Left hindlimb (tissue), 1 donor: Measurements from ENCODE around the gene ARL15.
A peak's percentile ranks its signal among the peaks of the same experiment; 100 is the strongest.
"Not testable (repeated sequence)": the region's sequence is repeated elsewhere in the genome, so short reads cannot be mapped to it uniquely, and the experiment has no call there.

Experiments used
- DNase-seq: peaks from one replicate; pipeline ENCODE4 v3.0.0-alpha.2; 2018

The ARL15 gene

DNA sequence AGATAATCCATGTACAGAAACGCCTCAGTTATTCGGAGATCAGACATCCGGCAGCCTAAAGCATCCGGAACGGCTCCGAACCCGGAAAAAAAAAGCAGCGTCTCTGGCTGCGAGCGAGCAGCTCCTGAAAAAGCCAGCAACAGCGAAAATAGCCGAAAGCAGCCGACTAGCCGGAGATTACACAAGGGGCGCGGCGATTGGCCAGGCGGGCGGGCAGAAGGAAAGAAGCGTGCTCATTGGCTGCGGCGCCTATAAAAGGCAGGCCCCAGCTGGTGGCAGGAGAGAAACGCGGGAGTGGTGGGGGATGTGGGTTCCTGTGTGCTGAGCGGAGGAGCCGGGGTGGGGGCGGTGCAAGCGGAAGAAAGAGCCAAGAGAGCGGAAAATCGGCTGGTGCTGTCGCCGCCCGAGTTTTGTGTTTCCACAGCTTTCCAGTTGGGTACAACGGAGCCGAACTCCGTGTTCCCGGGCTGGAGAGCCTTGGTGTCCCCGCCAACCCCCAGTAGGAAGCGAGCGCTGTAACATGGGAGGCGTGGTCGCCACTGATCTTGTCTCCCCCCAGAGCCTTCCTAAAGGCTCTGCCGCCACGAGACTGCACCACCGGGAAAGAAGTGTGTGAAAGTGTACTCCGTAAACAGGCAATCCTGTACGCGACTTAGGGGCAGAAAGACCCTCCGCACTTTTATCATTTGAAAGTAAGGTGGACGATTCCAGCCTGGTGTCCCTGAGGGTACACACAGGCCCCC is at the start of gene ARL15:
Gene ARL15, minus strand, starts transcription at position 141 of the 743 bp plus-strand sequence.
- peak; percentile 98 for DNase-seq

DNA sequence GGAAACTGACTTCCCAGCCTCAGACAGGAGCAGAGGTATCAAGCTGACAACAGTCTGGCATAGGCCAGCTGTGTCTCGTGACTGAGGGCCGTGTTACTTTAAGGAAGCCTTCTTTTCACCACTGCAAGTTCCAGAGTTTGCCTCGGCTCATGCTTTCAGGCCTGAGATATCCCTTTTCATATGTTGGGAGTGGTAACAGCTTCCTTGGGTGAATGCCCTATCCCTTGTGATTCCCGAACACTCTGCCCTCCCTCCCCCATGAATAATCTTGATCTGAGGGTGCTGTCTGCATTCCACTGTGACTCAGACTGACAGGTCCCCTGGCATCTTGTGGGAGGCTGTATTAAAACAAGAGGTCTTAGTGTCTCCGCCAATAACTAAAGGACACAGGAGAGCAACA is 49.7 kb upstream of the ARL15 start:
- no peak for DNase-seq

DNA sequence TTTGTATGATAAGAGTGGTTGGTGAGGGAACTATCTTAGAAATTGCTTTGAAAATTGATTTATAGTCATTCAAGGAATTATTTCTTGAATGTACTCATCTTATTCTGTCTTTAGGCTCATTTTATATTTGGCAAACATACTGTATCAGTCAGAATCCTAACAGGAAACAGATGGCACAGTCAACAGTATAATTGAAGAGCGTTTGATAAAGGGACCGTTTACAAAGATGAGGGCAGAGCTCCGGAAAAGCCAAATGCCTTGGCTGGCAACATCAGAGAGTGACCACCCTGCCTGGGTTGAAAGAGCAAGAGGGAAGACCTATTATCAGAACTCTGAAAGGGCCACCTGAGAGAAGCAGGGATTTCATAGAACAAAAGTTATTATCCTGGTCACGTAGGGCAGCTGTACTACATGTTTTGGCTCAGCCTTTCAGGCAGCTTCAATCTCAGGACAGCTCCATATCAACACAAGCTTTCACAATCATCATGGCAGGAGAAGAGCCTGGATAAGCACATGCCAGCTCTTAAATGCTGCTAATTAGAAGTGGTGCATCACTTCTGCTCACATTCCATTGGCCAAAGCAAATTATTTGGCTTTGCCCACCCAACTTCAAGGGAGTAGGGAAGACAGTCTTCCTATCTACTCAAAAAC is 47.2 kb upstream of the ARL15 start:
- DNase-seq = no peak

DNA sequence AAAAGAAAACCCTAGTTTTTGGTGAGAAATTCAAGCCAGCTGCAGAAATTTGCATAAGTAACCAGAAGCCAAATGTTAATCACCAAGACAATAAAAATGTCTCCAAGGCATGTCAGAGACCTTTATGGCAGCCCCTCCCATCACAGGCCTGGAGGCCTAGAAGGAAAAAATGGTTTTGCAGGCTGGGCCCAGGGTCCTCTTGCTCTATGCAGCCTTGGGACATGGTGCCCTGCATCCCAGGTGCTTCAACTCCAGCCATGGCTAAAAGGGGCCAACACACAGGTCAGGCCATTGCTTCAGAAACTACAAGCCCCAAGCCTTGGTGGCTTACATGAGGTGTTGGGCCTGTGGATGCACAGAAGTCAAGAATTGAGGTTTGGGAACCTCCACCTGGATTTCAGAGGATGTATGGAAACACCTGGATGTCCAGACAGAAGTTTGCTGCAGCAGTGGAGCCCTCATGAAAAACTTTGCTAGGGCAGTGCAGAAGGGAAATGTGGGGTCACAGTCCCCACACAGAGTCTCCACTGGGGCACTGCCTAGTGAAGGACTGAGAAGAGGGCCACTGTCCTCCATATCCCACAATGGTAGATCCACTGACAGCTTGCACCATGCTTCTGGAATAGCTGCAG is 43.7 kb upstream of the ARL15 start:
- not testable (repeated sequence) for DNase-seq

DNA sequence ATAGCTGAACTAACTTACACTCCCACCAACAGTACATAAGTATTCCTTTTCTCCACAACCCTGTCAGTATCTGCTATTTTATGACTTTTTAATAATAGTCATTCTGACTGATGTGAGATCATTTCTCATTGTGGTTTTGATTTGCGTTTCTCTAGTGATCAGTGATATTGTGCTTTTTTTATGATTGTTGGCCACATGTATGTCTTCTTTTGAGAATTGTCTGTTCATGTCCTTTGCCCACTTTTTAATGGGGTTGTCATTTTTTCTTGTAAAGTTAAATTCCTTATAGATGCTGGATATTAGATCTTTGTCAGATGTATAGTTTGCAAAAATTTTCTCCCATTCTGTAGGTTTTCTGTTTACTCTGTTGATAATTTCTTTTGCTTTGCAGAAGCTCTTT is 42.2 kb upstream of the ARL15 start:
- DNase-seq = not testable (repeated sequence)

DNA sequence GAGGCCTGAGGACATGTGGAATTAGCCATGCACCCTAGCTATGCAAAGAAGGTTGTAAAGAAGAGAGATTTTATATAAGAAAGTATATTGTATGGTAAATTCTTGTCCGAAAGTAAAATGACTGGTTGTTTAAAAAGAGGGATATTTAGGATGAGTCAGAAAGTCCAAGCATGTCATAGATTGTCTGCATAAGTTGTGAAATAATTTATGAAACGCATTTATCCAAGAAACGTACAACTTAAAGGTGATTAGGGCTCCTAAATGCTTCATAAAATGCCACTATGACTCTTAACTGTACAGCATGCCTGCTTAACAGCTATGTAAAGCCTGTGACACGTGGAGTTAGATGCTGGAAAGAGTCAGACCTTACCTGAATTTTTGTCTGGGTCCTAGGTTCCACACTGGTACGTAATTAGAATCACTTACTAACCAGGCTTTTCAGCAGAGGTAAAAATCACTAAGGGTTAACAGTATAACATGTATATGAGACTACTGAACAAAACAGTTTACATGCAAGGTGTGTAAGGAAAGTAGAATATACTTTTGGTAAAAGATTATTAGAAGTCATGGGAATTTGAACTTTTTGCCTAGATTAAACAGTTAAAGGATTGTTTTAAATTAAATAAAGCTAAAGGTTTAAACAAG is 37.0 kb upstream of the ARL15 start:
- DNase-seq = no peak

DNA sequence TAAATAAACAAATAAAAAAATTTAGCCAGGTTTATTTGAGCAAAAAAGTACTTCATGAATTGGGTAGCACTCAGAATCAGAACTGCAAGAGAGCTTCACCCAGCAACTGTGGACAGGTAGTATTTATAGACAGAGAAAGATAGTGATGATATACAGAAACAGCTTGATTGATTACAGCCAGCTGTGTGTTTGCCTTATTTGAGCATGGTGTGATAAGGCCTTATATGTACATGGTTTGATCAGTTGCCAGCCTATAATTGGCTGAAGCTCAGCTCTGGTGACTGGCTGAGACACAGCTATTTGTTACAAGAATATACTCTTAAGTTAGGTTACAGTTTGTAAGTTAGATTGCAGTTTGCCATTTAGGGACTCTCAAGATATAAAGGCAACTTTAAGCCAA is 34.3 kb upstream of the ARL15 start:
- DNase-seq = no peak

DNA sequence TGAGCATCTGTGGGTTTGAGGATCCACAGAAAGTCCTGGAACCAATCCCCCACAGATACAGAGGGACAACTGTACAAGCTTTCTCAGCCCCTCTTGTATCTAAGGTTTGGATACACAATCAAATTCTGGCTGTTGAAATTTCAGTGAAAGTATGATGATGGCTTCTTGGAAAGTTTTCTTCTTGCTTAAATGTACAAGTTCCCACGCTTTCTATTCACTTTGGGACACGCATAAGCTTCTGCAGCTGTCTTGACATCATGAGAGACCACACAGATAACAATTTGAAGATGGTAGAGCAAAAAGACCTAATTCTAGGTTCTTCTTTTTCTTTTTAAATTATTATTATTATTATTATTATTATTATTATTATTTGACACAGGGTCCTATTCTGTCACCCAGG is 31.6 kb upstream of the ARL15 start:
- DNase-seq = no peak

DNA sequence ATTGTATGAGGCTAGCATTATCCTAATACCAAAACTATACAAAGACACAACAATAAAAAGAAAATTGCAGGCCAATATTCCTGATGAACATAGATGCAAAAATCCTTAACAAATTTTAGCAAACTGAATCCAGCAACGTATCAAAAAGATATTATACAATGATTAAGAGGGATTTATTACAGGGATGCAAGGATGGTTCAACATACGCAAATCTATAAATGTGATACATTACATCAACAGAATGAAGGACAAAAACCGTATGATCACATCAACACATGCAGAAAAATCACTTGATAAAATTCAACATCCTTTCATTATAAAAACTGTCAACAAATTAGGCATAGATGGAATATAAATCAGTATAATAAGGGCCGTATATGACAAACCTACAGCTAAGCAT is 27.1 kb upstream of the ARL15 start:
- DNase-seq = no peak

DNA sequence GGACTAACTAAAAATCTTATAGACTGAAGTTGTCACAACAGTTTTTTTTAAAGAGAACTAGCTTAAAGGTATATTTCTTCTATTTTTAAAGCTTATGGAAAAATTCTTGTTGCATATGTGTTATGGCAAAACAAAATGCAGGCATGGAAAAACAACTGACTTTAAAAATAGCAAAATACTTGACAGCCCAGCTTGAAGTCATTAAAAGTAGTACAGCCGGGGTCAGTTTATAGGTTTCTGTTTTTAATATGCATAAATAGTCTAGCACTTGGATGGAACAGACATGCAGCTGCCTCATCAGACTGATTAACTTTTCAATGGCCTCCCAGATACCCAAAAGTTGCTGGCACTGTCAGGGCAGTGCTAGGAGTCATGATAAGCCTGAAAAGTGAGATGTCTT is 22.3 kb upstream of the ARL15 start:
- no peak for DNase-seq

DNA sequence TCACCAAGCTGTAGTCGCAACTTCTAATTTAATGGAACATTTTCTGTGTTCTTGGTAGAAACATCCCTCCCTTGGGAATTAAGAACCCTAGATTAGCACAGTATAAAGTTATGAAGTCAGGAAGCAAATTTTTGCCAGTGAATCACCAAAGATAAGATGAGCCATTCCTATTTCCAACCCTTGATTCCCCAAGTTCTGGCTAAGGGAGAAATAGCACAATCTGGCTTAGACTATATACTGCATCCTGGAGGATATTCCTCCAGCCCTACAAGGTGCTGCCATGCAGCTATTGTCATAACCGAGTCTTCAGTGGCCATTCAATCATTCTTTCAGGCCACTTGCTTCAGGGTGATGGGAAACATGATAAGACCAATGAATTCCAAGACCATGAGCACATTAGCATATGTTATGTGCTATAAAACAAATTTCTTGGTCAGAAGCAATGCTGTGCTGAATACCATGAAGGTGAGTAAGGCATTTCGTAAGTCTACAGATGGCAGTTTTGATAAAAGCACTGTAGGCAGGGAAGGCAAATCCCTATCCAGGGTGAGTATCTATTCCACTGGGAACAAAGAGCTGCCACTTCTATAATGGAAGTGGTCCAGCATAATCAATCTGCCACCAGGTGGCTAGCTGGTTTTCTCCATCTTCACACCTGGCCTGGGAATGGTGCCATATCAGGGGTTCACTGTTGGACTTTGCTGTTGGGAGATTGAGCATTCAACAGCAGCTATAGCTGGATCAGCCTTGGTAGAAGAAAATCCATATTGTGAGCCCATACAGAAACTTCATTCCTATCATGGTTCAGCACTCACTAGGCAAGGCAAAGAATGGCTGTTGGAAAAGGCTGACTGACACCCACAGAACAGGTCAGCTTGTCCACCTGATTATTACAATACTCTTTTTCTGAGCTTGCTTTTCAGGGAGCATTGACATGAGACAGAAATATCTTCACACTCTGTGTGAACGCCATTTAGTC is 19.6 kb upstream of the ARL15 start:
- DNase-seq = no peak

DNA sequence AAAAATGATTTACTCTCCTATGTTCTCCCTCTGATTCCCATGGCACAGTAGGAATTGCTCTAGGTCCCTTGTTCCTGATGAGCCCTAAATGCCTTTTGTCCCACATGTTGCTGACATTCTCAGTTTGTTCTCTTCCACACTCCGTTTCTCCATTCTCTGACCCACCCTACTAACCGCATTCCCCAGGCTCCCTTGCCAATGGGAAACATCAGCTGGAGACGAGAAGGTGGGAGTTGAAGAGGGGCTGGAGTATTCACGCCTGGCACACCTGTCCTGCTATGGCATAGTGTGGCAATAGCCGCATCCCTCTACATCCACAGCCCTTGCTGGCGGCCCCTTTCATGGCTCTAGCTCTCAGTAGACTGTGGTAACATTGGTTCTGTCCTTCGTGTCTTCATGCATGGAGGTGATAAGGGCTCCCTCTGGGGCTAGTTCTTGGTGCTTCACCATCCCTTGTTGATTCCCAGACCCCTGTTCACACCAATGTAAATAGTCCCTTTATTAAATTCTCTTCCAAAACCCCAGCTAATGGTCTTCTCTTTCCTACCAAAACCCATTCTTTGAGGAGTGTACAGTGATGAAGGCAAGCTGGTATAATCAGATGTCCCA is 16.4 kb upstream of the ARL15 start:
- no peak for DNase-seq

DNA sequence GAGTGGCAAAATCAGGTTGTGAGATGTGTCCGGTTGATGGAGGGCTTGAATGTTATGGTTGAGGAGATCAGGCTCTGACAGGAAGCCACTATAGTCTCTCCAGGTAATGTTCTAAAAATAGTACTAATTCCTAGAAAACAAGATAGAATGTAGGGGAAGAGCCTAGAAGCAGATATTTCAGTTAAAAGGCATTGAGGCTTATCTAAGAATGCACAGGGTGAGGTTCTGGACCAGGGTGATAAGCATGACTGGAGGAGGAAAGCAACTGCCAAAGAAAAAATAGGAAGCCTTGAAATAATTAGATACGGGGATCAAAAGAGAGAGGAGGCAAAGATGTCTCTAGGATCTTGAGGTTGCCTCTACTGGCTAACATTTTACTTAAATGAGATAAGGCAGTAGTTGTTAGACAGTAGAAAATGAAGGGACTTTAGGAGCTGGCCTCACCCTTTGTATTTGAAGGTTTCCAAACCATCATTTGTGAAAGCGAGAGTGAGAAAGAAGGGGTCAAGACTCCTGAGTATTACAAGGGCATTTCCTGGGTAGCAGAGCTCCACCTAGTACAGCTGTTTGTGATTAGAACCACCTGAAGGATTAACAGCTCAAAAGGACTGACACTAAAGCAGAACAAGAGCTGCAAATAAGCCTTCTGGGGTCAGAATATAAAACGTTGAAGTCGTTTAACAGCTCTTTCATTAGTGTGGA is 15.4 kb upstream of the ARL15 start:
- DNase-seq = no peak

DNA sequence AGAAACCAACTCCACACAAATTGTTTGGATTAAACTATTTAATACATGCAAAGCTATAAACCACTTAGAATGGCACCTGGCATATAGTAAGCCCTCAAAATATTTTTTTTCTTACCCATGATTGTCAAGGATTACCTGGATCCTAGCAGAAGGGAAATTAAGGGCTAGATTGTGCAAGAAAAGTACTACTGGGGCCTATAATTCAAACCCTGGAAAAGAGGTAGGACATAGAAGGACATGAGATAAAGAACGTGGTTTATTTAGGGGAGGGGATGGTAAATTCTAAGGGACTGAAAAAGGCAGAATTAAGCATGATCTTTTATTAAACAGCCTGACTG is 14.9 kb upstream of the ARL15 start:
- no peak for DNase-seq

DNA sequence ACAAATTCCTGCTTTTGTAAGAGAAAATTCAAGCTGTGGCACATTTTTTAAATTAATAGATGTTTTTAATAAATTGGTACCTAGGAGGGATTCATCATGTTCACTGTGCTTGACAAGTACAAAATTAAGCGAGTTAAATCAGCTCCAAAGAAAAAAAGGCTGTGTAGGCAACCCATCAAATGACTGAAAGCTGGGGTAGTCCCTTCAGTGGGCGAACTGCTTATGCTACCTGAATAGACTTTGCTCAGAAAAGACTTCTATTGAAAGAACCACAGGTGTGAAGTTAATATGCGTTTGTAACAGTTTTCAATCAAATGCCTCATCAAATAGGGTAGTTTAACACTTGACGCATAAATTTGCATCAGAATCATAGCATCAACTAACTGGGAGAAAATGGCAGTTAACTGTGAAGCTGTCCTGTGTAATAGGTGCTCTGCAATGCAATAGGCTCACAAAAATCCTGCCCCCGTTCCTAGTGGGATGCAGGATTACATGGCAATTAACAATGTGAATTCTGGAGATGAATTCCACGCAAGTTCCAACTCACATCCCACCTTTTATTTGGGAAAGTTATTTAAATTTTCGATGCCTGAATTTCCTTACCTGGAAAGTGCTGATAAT is 14.4 kb upstream of the ARL15 start:
- DNase-seq = no peak

DNA sequence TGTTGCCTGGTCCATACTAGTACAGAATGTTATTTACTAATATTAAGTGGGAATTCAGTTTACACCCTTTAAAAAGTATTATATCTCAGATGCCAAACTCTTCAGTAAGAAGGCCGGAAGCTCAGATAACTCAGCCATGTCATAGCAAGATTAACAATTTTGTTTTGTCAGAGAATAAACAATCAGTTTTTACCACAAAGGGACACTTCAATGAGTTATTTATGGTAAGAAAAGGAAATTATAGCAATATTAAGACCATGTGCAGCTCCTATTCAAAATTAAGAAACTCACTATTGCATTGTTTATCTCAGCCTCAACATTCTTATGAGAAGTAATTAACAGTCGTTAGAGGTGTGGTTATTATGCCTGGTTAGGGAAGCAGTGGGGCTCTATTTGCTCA is 13.1 kb upstream of the ARL15 start:
- DNase-seq = no peak

DNA sequence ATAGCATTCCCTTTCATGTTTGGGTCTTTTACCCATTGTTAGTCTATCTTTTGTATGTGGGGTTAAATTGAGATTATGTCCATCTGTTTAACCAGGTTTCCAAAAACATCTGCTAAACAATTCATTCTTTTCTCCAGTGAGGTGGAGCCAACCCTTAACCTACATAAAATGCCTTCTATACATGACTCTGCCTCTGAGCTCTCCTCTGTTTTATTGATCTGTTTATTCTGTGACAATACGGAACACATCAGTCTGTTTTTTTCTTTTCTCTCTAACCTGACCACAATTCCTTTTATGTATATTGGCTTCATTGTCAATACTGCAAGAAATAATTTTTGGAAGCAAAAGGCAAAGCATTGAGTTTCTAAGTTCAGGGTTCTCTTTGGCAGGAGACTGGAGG is 9.9 kb upstream of the ARL15 start:
- DNase-seq = no peak

DNA sequence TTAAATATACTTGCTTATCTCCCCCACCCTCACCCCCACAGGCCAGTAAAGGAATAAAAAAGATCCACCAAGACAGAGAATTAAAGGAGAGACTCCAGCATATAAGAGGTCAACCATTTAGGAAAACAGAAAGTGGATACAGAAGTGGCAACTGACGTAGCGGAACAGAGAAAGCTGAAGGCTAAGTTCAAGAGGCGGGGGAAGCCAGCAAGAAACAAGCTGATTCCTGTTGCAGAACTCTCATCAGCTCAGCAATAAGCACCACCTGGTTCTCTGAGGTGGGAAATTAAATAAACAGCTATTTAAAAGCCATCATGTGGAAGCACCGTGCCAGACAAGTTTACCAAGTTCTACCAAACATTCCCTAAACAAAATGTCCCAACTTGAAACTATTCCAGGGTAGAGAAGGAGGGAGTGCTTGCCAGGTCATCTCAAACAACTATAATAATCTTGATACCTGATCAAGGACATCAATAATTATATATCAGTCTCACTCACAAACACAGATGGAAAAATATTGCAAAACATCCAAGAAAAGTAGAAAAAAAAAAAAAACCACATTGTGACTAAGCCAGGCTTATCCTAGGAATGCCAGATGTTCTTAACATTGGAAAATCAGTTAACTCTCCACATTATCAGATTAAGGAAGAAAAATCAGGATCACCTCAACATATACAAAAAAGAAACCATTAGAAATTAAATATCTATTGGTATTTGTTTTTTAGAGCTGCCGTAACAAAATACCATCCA is 7.3 kb upstream of the ARL15 start:
- no peak for DNase-seq

DNA sequence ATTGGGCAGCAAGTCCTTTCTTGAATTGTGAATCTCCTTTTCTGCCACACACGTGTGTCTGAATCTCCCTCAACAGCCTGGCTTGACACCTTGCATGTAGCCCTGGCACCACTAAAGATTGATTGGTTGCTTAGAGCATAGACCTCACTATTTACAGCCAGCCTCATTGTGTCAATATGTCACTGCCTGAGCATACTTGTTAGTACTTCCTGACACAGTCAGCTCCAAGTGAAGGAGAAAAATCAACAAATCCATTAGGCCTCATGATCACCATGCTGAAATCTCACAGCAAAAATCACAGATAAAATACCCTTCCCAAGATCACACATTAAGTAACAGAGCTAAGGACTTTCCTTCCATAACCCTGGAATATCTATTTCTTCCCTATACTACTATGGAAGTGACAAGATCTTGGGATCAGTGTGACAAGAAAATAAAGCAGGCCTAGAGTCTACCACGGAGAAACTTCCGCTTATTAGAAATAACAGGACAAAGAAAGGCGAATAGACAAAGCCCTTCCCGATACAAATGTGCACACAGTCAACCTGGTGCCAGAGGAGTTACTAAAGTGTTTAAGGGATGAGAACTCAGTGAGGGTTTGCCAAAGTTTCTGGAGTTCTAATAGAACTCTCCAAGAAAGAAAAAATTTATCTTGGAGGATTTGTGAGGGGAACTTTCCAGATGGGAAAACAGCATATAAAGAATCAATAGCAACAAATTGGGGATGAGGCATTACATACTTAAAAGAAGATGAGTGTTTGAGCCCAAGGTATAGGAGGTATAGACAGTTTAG is 5.6 kb upstream of the ARL15 start:
- no peak for DNase-seq
